NB4 (cell line): ENCODE data around the gene LAMTOR4.

Experiments
- CTCF ChIP-seq: IDR thresholded peaks from one replicate; pipeline ENCODE4 v1.5.1; 2012; ENCODE audit warnings: low read depth, low read length
- MAX ChIP-seq: IDR thresholded peaks from 2 replicates; pipeline ENCODE4 v1.6.1; 2011; ENCODE audit warnings: low read depth, low read length
- MYC ChIP-seq: IDR thresholded peaks from 2 replicates; pipeline ENCODE4 v1.6.1; 2011; ENCODE audit warnings: low read depth, low read length
- POLR2A ChIP-seq: IDR thresholded peaks from 2 replicates; pipeline ENCODE4 v1.6.1; 2011; ENCODE audit warnings: mild to moderate bottlenecking; ENCODE audit not compliant: insufficient read length; ENCODE audit errors: extremely low read depth

GRCh38 chr7:100157334-100158228 lies 8.9 kb downstream of the LAMTOR4 start:
- TF ChIP-seq CTCF (no peak), POLR2A (no peak), MAX (no peak), MYC (no peak)
